HG03442 (cell line): ENCODE measurements around the gene ANOS1.

Source experiments
- ATAC-seq: cut with Tn5 transposase; IDR thresholded peaks from one replicate; pipeline ENCODE4 v1.9.1; 2021; ENCODE audit warnings: mild to moderate bottlenecking, moderate library complexity; ENCODE audit not compliant: unreplicated experiment

ANOS1 gene

DNA sequence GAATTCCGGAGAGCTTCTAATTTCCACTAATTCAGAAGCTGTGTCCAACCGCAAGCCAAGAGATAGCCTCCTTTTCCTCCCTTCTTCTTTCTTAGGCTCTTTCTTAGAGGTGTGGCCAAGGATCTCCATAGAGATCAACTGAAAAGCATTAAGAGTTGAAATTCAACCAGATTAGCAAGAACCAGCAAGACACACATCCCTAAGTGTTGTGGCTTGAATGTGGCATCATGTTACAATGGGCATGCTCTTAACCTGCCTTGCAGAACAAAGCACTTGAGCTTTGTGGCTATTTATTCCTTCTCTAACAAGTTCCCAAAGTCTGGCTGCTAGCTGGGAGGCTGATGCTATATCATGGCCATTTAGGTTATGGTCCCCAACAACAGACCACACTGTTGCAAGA is 10.4 kb downstream of the ANOS1 start:
- no peak for ATAC-seq

DNA sequence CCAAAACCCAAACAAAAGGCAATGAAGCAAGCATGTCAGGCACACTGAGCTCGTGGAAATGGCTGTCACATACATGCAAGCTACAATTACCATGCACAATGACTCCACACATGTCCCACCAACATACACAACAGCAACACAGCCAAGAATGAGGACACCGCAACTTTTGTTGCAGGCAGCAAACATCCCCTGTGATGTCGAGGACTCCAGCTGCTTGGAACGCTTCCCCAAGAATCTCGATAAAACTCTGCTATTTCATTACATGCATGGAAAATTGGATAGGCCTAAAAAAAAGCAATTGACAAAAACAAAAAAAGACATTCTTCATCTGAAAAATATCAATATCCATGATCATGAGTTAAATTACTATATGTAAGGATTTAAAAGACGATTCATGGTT is 11.8 kb downstream of the ANOS1 start:
- no peak for ATAC-seq

DNA sequence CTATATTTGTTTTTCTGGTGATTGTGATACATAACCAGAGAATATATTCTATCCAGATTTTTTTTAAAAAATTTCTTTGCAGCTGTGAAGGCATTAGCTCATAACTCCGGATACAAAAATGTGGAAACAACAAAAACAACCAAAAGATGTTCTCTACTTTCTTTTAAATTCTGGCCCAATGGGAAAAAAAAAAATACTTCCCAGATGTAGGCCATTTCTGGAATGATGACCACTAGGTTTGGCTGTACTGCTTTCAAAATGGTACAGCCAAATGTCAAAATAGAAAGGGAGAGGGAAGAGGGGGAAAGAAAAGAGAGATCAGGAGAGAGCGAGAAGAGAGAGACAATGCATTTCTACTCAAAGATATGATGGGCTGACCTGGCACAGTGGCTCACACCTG is 14.6 kb downstream of the ANOS1 start:
- no peak for ATAC-seq

DNA sequence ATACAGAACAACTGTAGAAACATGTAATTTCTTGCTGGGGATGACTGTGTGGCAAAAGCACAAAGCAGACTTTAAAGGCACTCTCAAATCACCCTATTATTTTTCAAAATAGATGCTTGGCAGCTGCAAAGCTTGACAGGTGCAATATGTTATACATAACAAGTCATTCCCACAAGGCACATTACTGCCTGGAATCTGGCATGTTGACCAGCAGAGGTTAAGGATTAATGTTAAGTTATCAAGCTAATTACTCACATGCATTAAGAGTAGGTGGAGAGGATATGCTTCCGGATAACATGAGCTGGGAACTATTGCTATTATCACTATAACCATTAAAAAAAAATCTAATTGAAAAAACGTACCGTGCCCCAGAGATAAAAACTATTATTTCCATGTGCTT is 17.8 kb downstream of the ANOS1 start:
- no peak for ATAC-seq

DNA sequence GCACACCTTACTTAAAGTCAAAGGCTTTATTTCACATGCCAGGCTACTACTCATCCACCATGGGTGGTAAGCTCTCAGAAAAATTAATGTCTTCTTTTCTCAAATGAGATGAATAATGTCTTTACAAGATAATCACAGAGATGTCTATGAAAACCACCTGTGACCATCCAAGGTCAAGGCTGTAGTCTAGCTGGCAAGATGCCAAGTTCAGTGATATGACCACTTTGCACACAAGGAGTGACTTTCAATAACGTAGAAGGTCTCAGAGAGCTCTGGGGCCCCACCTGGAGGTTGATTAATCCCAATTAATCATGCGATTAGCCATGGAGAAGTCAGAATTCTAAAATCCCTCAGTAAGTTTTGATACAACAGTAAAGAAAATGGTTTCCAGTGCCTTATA is 20.5 kb downstream of the ANOS1 start:
- no peak for ATAC-seq

DNA sequence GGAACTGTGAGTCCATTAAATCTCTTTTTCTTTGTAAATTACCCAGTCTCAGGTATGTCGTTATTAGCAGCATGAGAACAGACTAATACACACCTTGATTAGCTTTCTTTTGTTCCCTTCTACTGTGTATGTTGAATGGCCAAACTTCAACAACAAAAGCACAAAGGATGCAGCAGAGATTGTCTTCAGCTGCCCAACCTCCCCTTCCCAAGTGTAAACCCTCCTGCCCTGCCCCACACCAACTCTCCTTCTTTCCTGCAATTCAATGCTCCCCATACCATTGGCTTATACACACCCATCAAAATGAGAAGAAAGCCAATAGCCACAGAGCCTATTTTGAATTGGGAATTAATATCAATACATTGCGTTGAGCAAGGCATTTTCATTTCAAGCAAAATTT is 27.8 kb downstream of the ANOS1 start:
- no peak for ATAC-seq

DNA sequence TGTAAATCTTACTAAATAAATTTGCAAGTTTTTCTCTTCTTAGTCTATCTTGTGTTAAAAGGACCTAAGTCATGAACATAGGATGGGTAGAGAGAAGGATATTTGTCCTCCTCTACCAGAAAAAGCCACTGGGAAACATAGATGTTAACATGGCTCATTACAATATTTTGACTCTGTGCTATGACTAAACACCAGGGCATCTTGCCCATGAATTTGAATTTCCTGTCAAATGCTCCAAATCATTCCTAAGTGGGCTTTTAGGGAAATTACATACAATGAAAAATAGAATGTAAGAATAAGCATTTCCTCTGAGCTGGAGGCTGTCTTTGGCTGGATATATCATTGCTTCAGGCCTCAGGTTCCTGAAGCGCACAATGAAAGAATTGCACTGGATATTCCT is 39.1 kb downstream of the ANOS1 start:
- no peak for ATAC-seq

DNA sequence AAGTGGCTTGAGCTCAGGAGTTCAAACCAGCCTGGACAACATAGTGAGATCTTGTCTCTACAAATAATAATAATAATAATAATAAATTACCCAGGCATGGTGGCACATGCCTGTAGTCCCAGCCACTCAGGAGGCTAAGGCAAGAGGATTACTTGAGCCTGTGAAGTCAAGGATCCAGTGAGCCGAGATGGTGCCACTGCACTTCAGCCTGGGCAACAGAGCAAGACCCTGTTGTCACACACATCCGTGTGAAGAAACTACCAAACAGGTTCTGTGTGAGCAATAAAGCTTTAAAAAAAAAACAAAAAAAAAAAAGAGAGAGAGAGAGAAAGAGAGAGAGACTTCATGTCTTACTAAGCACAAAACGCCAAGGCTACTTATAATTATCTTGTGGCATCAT is 42.5 kb downstream of the ANOS1 start:
- ATAC-seq, result no peak

DNA sequence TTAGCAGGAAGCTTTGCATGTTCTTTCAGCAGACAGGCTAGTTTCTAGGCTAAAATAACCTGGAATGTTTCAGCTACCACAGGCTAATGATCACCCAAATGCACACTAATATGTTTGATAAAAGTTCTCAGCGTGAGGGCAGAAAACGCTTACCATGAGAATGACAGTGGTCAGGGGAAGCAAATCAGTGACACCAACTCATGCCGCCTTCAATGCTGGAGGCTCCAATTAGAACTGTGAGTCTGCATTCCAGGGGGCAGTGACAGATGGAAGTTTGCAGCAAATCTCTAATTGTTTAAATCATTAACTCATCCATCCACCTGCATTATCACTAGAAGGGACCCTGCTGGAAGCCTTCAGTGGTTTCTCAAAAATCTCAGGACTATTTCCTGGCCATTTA is 43.2 kb downstream of the ANOS1 start:
- no peak for ATAC-seq

DNA sequence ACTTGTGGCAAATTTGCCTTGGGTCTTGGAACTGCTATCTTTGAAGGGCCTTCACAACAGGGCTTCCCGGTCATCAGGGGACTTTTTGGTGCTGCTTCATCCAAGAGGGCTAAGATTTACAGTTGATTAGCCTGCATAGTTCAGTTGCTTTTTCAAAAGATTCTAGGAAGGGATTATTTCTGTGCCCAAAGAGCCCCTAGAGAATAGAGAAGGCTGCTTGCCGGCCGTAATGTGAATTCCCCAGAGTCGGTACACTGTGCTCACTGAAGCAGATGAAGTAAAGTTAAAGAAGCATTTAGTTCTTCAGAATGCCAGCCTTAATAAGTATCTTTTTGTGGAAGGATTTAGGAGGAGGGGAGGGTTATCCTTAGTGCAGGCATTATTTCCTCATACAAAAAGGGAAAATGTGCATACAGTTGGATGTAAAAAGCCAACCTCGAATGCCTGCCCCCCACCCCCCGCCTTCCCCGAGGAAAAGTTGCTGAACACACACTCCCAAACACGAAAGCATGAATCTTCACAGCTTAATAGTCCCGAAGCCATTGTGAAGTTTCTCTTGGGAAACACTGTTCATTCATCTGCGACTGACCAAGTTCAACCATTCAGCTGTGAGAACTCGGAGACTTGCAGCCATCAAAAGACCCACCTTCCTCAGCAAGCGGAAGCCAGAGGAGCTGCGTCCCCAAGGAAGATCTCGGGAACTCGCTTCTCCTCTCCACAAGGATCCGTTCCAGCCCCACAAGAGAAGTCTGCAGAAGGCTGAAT is 47.6 kb downstream of the ANOS1 start:
- ATAC-seq, result no peak

DNA sequence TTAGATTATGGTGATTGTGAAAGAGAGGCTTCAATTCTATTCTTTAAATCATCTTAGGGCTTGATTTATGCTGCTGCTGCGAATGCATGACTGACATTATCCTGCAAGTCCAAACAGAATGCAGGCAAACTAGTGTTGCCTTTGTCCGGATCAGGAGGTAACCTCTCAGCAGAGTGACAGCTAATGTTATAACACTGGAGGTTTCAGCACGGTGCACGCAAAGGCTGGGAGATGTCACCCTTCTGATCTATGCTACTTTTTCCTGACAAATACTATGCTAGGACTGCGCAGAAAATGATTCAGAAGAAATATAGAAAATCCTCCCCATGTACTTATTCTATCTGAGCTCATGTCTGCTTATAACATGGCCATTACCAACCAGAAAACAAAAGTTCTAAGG is 48.2 kb downstream of the ANOS1 start:
- no peak for ATAC-seq

DNA sequence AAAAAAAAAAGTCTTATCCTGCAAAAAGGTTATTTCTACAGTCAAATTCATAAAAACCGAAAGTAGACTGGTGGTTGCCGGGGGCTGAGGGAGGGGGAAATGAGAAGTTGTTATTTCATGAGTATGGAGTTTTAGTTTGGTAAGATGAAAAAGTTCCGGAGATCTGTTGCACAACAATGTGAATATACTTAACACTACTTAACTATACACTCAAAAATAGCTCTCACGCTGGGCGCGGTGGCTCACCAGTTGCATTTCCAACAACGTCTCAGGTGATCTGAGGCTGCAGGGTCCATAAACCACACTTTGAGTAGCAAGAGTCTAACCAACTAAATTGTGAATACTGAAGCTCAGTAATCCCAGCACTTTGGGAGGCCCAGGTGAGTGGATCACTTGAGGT is 52.4 kb downstream of the ANOS1 start:
- no peak for ATAC-seq

DNA sequence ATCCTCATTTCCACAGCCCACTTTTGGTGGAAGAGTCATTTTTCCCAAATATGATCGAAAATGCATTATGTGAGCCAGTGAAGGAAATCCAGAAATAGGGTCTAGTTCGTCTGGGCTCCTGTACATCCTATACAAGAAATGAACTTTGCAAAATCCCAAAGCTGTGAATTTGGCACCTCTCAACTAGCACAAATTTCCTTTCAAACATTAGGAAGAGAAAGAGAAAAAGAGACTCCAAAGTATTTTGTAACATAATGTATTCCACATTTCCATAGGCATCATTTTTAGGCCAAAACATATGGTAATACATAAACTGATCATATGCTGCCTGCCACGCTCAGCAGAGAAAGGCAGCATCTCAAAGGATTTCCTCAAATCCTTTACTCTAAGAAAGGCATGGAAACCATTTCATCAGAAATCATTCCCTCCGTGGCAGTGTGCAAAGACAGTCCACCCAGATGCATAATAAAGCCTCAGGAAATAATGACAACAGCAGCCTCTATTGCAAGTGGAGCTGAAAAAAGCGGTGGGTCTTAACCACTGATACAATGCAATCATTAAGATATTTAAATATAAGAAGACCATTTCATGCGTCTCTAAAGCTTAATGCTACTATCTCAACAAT is 56.8 kb downstream of the ANOS1 start:
- ATAC-seq, result no peak

DNA sequence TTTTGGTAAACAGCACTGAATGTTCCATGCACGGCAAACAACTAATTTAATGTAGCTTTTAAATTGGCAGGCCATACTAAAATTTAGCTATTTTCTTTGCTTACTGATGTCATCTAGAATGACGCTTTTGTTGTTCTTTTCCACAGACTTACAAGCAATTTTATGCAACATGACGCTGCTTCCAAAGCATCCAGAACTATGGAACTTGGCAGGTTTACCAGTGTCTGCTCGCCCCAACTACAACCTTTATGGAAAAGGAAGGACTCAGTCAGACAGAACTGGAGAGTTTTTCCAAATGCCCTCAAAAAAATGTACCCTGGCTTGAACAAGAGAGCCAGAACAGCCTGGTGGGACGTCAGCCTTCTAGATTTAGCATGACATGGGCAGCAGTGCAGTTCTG is 58.7 kb downstream of the ANOS1 start:
- ATAC-seq, result no peak

DNA sequence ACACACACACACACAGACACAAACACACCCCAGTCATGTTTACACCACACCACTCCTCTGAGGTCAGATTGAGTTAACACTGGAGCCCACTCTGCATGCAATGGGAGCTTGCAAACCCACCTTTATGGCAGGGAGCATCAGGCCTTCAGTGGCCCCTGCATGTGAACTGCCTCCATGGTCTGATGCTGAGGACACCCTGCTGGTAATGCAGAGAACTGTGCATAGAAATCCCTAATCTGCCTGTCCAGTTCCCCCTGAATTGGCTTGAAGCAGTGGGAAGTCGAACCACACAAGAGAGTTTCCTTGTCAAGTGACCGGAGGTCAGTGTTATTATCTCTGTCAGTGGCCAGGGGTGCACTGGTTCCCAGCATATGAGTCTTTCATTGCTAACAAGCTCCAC is 59.8 kb downstream of the ANOS1 start:
- no peak for ATAC-seq

DNA sequence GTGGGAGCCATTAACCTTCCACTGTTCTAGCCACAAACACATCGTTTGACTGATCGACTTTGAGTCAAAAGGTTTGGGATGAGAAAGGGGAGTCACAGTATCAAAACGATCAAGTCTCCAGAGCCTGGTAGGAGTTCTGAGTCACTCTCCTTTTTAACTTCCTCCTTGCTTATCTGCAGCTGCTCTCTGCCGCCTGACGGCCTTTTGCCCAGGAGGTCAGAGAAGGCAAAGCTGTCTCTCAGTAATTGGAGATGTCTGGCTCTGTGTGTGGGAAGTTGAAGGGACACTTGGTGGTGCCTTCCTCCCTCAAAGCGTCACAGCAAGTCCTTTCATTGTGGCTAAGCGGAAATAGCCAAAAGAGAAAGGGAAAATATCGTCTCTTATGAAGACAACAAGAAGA is 63.1 kb downstream of the ANOS1 start:
- no peak for ATAC-seq

DNA sequence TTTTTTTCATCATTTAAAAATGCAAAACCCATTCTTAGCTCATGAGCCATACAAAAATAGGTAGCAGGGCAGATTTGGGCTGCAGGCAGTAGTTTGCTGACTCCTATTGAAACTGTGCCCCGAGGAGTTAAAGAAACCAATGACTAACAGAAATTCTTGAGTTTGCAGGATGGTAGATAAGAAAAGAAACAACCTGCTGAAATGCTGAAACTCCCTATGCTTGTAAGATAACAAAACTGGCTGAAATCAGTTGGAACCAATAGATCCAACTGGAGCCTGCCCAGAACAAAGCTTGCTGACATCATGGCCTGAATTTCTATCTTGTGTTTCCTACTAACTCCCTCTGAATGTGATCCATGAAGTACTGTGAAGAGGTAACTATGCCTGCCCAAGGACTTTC is 68.6 kb downstream of the ANOS1 start:
- ATAC-seq, result no peak

DNA sequence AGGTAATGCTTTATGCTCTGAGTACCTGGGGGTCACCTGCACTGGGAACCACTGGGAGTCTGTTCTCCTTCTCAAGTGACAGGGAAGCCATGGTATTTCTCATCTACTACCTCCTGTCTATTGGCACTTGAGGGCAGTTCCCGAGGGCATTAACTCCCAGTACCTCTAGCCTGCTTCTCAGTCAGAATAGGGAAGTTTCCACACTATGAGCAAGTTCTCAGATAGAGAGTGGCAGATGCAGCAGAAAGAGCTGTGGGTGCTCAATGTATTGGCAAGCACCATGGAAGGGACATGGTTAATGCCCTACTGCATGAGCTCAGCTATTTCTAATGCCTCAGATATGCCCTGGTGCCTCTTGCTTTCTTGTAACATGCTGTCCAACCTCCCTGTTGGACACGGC is 74.1 kb downstream of the ANOS1 start:
- no peak for ATAC-seq

DNA sequence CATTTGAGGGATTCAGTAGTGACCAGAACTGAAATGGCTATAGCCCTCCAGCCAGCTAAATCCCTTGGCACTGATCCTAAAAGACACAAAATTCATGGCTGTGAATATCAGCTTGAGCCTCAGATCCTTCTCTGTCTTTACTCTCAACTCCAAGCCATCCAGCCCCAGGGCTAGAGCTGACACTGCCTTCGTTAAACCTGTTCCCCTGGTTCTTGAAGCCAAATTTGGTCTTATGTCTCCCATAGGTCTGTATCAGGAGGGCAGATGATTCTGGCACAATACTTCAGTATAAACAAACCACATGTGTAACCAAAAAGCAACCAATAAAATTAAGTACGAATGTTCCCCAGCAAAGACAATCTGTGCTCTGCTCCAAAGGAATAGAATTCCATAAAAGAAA is 78.0 kb downstream of the ANOS1 start:
- no peak for ATAC-seq

DNA sequence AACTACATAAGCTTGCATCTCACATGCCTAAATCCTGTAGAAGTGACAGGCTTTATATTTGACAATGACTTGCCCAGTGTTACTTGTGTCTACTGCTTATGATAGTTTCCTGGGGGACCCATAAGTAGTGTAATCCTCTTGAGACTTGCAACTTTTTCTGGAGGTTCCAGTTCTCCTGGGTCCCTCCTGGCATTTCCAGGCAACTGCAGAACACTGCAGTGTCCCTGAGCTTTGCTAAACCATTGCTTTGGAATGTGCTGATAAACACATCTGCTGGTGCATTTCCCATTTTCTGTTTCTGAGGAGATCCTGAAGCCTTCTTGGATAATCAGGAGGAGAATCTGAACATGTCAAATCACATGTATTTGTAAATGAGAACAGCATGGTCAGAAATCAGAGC is 82.0 kb downstream of the ANOS1 start:
- ATAC-seq, result no peak

DNA sequence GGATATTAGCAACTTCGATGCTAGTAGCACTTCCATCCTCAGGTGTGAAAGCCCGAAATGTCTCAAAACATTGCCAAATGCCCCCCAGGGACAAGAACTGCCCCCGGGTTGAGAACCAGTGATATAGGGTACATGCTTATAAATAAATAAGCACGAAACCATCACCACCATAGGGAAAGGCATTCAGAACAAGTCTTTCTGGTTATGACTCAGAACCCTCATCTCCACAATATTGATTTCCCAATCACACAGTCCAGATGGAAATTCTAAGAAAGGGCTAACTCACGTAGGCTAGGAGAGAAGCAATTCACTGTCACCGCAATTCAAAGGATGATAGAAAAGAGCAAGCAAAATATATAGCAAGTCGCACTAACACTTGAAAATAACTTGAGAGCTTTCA is 84.8 kb downstream of the ANOS1 start:
- no peak for ATAC-seq

DNA sequence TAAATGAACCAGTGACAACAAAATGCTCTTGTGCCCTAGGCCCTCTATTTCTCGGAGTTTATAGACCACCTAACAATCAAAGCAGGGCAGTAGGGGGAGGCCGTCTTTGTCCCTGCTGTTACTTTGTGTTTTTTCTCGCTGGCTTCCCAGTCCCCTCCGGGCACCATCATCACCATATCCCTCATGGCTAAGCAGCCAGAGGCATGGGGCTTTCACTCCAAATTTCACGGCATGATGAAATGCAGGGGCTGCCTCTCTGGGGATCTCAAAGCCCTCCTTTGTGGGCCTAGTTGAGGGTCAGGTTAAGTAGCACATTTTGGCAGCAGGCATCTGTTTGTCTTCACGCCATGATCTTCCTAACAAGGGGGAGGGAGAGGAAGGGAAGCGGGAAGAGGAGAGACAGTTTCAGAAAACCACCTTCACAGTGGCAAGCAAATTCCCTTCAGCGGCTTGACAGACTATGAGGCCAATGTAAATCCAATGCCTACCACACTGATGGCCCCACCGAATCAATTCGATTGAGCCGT is 91.9 kb downstream of the ANOS1 start:
- ATAC-seq, result no peak

DNA sequence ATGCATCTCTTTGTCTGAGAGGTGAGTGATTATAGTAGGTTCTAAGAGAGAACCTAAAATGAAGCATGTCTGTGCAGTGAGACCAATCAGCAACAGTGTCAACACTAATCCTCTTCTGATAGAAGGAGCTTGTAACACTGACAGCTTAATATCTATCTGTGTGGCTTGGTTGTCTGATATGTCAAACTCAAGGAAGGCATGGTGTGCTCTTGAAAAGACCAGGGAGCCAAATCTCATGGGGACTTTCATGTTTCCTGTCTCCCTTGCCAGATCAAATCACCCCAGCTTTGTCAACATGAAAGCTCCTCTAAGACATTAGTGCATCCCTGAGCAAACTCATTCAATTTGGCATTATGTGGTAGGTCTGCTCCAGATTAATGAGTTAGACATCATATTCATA is 95.4 kb downstream of the ANOS1 start:
- ATAC-seq, result no peak
